ENCODE results near the gene FAM234B. TPM values are rescaled to one million over a fixed set of nuclear protein-coding genes. Genes with fewer than 3 reads are reported as not detected.
A peak's percentile ranks its signal among the peaks of the same experiment; 100 is the strongest.

Gene FAM234B
- total and polyA plus RNA-seq, 2 of the 8 experiments (the other 6 are each of a cell fraction or from before 2014, with no cell fraction given): 12.5 to 29.1 TPM

DNA sequence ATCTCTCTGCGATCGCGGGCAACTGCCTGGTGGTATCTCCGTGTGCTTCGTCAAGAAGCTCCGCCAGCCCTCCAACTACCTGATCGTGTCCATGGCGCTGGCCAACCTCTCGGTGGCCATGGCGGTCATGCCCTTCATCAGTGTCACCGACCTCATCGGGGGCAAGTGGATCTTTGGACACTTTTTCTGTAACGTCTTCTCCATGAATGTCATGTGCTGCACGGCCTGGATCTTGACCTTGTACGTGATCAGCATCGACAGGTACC lies 42.5 kb upstream of the FAM234B start:
- no peak overlapping the region for H2AFZ ChIP-seq (ENCODE audit: low read length)
- H3K27me3 ChIP-seq (replicated peaks in 1 of 4; ENCODE audit: control insufficient read depth in 3 of 4, extremely low read depth in 1 of 4, insufficient read depth in 3 of 4, low read length in 3 of 4): peaks cover 0 to 15% (median 6%) of the 10 kb centered on the region in 4 experiments; a peak in 4 of 7 replicates
- H3K36me3 ChIP-seq (ENCODE audit: control insufficient read depth in 2 of 4, insufficient read depth in 4 of 4, low read length in 3 of 4): 0 out of 8 replicates have a peak, but pooled peaks cover 0 to 2% (median 0%) of the 10 kb centered on the region in 4 experiments
- DNase-seq (ENCODE audit: low read depth in 1 of 2, low spot score in 2 of 2) (no peak), FAIRE-seq (no peak)
- H3K23ac ChIP-seq (ENCODE audit: insufficient read length): no peak overlapping the region
- peak overlapping the region; percentile 11 for H4K91ac ChIP-seq (replicated peaks; ENCODE audit: insufficient read length, low read length)
- H2BK5ac ChIP-seq (ENCODE audit: low read depth, low read length): no peak overlapping the region
- 0 out of 2 replicates have a peak overlapping the region, but pooled peaks have one; percentile 54 for H3K18ac ChIP-seq (ENCODE audit: extremely low read depth, low read length)
- H4K20me1 ChIP-seq (replicated peaks in 1 of 2; ENCODE audit: control insufficient read depth in 1 of 2, insufficient read depth in 2 of 2, low read length in 2 of 2): peaks cover 0 to 3% of the 10 kb centered on the region in 2 experiments
- 0 out of 2 replicates have a peak overlapping the region, but pooled peaks have one; percentile 18 for H3K27ac ChIP-seq (ENCODE audit: low read depth, low read length)
- peaks cover 0 to 38% of the 10 kb centered on the region in 2 experiments; a peak in 2 of 4 replicates for H3K79me2 ChIP-seq (ENCODE audit: control insufficient read depth in 1 of 2, insufficient read depth in 2 of 2, low read length in 2 of 2)
- peak overlapping the region; percentile 92 for H2BK12ac ChIP-seq (ENCODE audit: low read depth, low read length)
- peaks cover 12 to 26% (median 17%) of the 10 kb centered on the region in 4 experiments for H3K4me1 ChIP-seq (replicated peaks in 1 of 4; ENCODE audit: control insufficient read depth in 3 of 4, insufficient read depth in 4 of 4, low read length in 3 of 4)
- no peak overlapping the region for H4K5ac ChIP-seq (ENCODE audit: insufficient read length, low read depth, low read length)
- peaks cover 12% of the 10 kb centered on the region for H3K23me2 ChIP-seq (ENCODE audit: low read depth, low read length)
- H2BK15ac ChIP-seq (ENCODE audit: low read length): peak overlapping the region; percentile 3; the same call in 1 of the 2 replicates
- no peak overlapping the region for H3K14ac ChIP-seq (ENCODE audit: insufficient read length)
- H3K56ac ChIP-seq (replicated peaks; ENCODE audit: insufficient read length, low read depth, low read length): no peak overlapping the region
- H2BK20ac ChIP-seq (ENCODE audit: low read length): no peak overlapping the region
- H3K9me3 ChIP-seq (ENCODE audit: insufficient read depth in 2 of 2, low read depth in 1 of 2, low read length in 1 of 2): no peaks in the 10 kb centered on the region
- peak overlapping the region; percentile 41 to 87 (median 82) for H3K4me3 ChIP-seq (ENCODE audit: extremely low read depth in 1 of 4, insufficient read depth in 2 of 4, low read depth in 3 of 4, low read length in 4 of 4)
- H2AK5ac ChIP-seq (ENCODE audit: low read depth, low read length): peak overlapping the region; percentile 54; the same call in 1 of the 2 replicates
- peak overlapping the region in 2 of 4 experiments; percentile 16 to 21; a peak in 3 of 7 replicates for H3K9ac ChIP-seq (replicated peaks in 1 of 4; ENCODE audit: extremely low read depth in 1 of 4, low read depth in 3 of 4, low read length in 3 of 4)
- H3K79me1 ChIP-seq (ENCODE audit: low read depth, low read length): no peaks in the 10 kb centered on the region; the same call in 1 of the 2 replicates
- TF ChIP-seq, protein P1, sequence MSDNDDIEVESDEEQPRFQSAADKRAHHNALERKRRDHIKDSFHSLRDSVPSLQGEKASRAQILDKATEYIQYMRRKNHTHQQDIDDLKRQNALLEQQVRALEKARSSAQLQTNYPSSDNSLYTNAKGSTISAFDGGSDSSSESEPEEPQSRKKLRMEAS (IDR thresholded peaks at IDR 0.05): peak; percentile 12; the same call in 1 of the 2 replicates
- no peak for TF ChIP-seq NANOG (IDR thresholded peaks at IDR 0.05; ENCODE audit: insufficient read depth, low read depth, low read length, poor library complexity, severe bottlenecking)
- no peak for TF ChIP-seq TEAD4 (IDR thresholded peaks at IDR 0.05; ENCODE audit: low read depth, low read length)
- ChIA-PET POLR2A (ENCODE audit: partially characterized antibody) (interaction anchor here (1.1 to 1.4 kb wide), 3 partner anchors 12 to 101 kb away, joined by 3 to 5 read pairs (median 4); no protein-coding TSS in a partner anchor), CTCF (ENCODE audit: partially characterized antibody) (interaction anchor here (0.9 kb wide), 1 partner anchor 203 kb away, joined by 3 read pairs; no protein-coding TSS in a partner anchor)
- no peak overlapping the region for H3K4ac ChIP-seq (replicated peaks; ENCODE audit: insufficient read length, low read depth, low read length)
- 0 out of 2 replicates have a peak overlapping the region, but pooled peaks have one; percentile 45 for H4K8ac ChIP-seq (ENCODE audit: extremely low read depth, insufficient read depth, low read length)
- WGBS, 2 experiments (ENCODE audit: extremely low coverage in 1 of 2, insufficient coverage in 1 of 2, insufficient read length in 1 of 2, insufficient replicate concordance in 2 of 2, low coverage in 1 of 2, low lambda C conversion rate in 2 of 2, missing lambda C conversion rate in 1 of 2): 58% methylated on average over 16 of the region's 16 CpGs; no CpG with 5 or more reads in 1 of the 2 experiments
- peak overlapping the region; percentile 86 to 87 for H3K4me2 ChIP-seq (ENCODE audit: insufficient read depth in 1 of 2, low read depth in 2 of 2, low read length in 2 of 2)
- H2BK120ac ChIP-seq (replicated peaks; ENCODE audit: low read depth, low read length): peak overlapping the region; percentile 1
